RWPE2 (cell line): ENCODE measurements around the gene LIN37.

Source experiments
- ATAC-seq: fragments of 200-7000 bp; cut with Tn5 transposase; 3 replicates; pipeline ENCODE4 v1.9.1; 2021; ENCODE audit warnings: low read depth
- DNase-seq: peaks from one replicate; pipeline ENCODE4 v3.0.0-alpha.2; 2020; ENCODE audit warnings: low spot score
- H3K27ac ChIP-seq: fragments of 450-650 bp; 2 replicates; pipeline ENCODE4 v1.5.1; 2017; ENCODE audit warnings: mild to moderate bottlenecking; ENCODE audit not compliant: poor library complexity, severe bottlenecking
- H3K27me3 ChIP-seq: fragments of 250-450 bp; sonication (Bioruptor Pico); 2 replicates; pipeline ENCODE4 v1.5.1; 2021; ENCODE audit warnings: mild to moderate bottlenecking, moderate library complexity; ENCODE audit not compliant: insufficient read depth, poor library complexity, severe bottlenecking
- H3K36me3 ChIP-seq: fragments of 250-450 bp; sonication (Bioruptor Pico); 2 replicates; pipeline ENCODE4 v1.5.1; 2020; ENCODE audit warnings: low read depth, mild to moderate bottlenecking, moderate library complexity
- H3K4me1 ChIP-seq: fragments of 250-450 bp; sonication (Bioruptor Pico); 2 replicates; pipeline ENCODE4 v1.5.1; 2021; ENCODE audit warnings: mild to moderate bottlenecking, moderate library complexity; ENCODE audit not compliant: insufficient read depth, poor library complexity, severe bottlenecking
- H3K4me3 ChIP-seq: fragments of 250-450 bp; sonication (Bioruptor Pico); 2 replicates; pipeline ENCODE4 v1.5.1; 2021; ENCODE audit warnings: mild to moderate bottlenecking, moderate library complexity; ENCODE audit not compliant: severe bottlenecking
- H3K9me3 ChIP-seq: fragments of 250-450 bp; sonication (Bioruptor Pico); 2 replicates; pipeline ENCODE4 v1.5.1; 2021; ENCODE audit warnings: mild to moderate bottlenecking, moderate library complexity; ENCODE audit not compliant: severe bottlenecking
- TF ChIP-seq, protein P1 (sequence below): fragments of 450-650 bp; IDR thresholded peaks from one replicate; pipeline ENCODE4 v1.5.1; 2017; ENCODE audit warnings: mild to moderate bottlenecking, moderate library complexity; ENCODE audit not compliant: poor library complexity, severe bottlenecking

The LIN37 gene

GRCh38 chr19:35739275-35740107 lies 8.9 kb upstream of the LIN37 start:
- TF ChIP-seq, protein P1, sequence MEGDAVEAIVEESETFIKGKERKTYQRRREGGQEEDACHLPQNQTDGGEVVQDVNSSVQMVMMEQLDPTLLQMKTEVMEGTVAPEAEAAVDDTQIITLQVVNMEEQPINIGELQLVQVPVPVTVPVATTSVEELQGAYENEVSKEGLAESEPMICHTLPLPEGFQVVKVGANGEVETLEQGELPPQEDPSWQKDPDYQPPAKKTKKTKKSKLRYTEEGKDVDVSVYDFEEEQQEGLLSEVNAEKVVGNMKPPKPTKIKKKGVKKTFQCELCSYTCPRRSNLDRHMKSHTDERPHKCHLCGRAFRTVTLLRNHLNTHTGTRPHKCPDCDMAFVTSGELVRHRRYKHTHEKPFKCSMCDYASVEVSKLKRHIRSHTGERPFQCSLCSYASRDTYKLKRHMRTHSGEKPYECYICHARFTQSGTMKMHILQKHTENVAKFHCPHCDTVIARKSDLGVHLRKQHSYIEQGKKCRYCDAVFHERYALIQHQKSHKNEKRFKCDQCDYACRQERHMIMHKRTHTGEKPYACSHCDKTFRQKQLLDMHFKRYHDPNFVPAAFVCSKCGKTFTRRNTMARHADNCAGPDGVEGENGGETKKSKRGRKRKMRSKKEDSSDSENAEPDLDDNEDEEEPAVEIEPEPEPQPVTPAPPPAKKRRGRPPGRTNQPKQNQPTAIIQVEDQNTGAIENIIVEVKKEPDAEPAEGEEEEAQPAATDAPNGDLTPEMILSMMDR = no peak
- no peak for DNase-seq
- Histone ChIP-seq H3K36me3 (peaks cover 37% of the 10 kb centered on the region), H3K4me3 (peak overlapping the region; percentile 38), H3K27ac (no peak overlapping the region), H3K27me3 (no peaks in the 10 kb centered on the region), H3K9me3 (no peaks in the 10 kb centered on the region), H3K4me1 (no peaks in the 10 kb centered on the region)
- no peak for ATAC-seq

- H3K4me3 ChIP-seq = peak overlapping the region; percentile 38
- TF ChIP-seq, protein P1 = no peak
- H3K9me3 ChIP-seq = no peaks in the 10 kb centered on the region
- H3K27me3 ChIP-seq = no peaks in the 10 kb centered on the region
- H3K4me1 ChIP-seq = no peaks in the 10 kb centered on the region
- peak; percentile 8; the same call in 1 of the 3 replicates for ATAC-seq
- H3K27ac ChIP-seq = no peak overlapping the region
- no peak for DNase-seq
- peaks cover 34% of the 10 kb centered on the region for H3K36me3 ChIP-seq
Measured at GRCh38 chr19:35740108-35740422, 8.3 kb upstream of the LIN37 start.

- Histone ChIP-seq H3K36me3 (peaks cover 30% of the 10 kb centered on the region), H3K27ac (peak overlapping the region; percentile 12), H3K9me3 (no peaks in the 10 kb centered on the region), H3K4me3 (peak overlapping the region; percentile 38), H3K4me1 (no peaks in the 10 kb centered on the region), H3K27me3 (no peaks in the 10 kb centered on the region)
- TF ChIP-seq, protein P1 = peak; percentile 16
- ATAC-seq (peak; percentile 83), DNase-seq (peak; percentile 97)
Measured at GRCh38 chr19:35740423-35741202, 7.8 kb upstream of the LIN37 start.

DNA sequence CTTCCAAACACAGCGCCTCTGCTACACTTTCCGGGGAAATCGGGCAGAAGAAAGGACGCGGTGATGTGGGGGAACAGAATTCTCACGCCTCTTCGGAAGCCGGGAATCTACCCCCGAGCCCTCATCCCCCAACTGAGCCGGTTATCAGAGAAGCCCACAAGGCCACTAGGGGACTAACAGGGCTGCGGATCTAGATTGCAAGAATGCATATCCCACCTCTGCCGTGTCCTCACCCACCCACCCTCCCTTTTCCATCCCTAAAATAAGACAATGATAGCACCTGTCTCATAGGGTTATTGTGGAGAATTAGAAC lies 7.2 kb upstream of the LIN37 start:
- Histone ChIP-seq H3K4me1 (no peaks in the 10 kb centered on the region), H3K4me3 (peak overlapping the region; percentile 38), H3K9me3 (no peaks in the 10 kb centered on the region), H3K36me3 (peaks cover 24% of the 10 kb centered on the region), H3K27ac (peak overlapping the region; percentile 12), H3K27me3 (no peaks in the 10 kb centered on the region)
- TF ChIP-seq, protein P1 = no peak
- no peak for ATAC-seq
- no peak for DNase-seq
